Measurements from ENCODE around the gene FLT3LG. TPM values are rescaled to one million over a fixed set of nuclear protein-coding genes. Genes with fewer than 3 reads are reported as not detected.

Gene FLT3LG
- total and polyA plus RNA-seq, 9 of the 15 experiments (the other 6 are each of a cell fraction or from before 2014, with no cell fraction given): 0.31 to 6.4 (median 1.1) TPM

- TF ChIP-seq ZNF76 (CRISPR knock-in tag; IDR thresholded peaks at IDR 0.05; ENCODE audit: borderline replicate concordance): no peak
- TF ChIP-seq NR3C1 (CRISPR knock-in tag; IDR thresholded peaks at IDR 0.05): no peak
- no peak for TF ChIP-seq ZKSCAN3 (CRISPR knock-in tag; IDR thresholded peaks at IDR 0.05)
- TF ChIP-seq ZBTB11 (CRISPR knock-in tag; IDR thresholded peaks at IDR 0.05): no peak
- TF ChIP-seq ZNF707 (CRISPR knock-in tag; conservative IDR thresholded peaks at IDR 0.05): no peak
- no peak for TF ChIP-seq SMARCE1 (IDR thresholded peaks at IDR 0.05)
- no peak for TF ChIP-seq ZKSCAN1 (IDR thresholded peaks at IDR 0.05; ENCODE audit: low read depth, low read length)
- TF ChIP-seq HMG20B (CRISPR knock-in tag; IDR thresholded peaks at IDR 0.05): no peak
- TF ChIP-seq MCM3 (IDR thresholded peaks at IDR 0.05): no peak
- no peak for TF ChIP-seq ZNF165 (CRISPR knock-in tag; IDR thresholded peaks at IDR 0.05; ENCODE audit: borderline replicate concordance)
- TF ChIP-seq RBM15 (IDR thresholded peaks at IDR 0.05; ENCODE audit: insufficient read depth, low read length): no peak
- TF ChIP-seq NFATC3 (IDR thresholded peaks at IDR 0.05): no peak
- TF ChIP-seq BHLHE40 (IDR thresholded peaks at IDR 0.05; ENCODE audit: low read length): peak; percentile 37; the same call in 1 of the 2 replicates
- TF ChIP-seq CAMTA2 (CRISPR knock-in tag; conservative IDR thresholded peaks at IDR 0.05): no peak
- TF ChIP-seq CBX3 (IDR thresholded peaks at IDR 0.05; ENCODE audit: borderline replicate concordance in 1 of 2, low read length in 2 of 2): peak in 1 of 2 experiments; percentile 42; a peak in 1 of 3 replicates
- no peak for TF ChIP-seq TEAD2 (tag; IDR thresholded peaks at IDR 0.05)
- TF ChIP-seq, protein P1, sequence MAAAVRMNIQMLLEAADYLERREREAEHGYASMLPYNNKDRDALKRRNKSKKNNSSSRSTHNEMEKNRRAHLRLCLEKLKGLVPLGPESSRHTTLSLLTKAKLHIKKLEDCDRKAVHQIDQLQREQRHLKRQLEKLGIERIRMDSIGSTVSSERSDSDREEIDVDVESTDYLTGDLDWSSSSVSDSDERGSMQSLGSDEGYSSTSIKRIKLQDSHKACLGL (CRISPR knock-in tag; IDR thresholded peaks at IDR 0.05; ENCODE audit: borderline replicate concordance, poor library complexity, severe bottlenecking): no peak
- TF ChIP-seq JUN (IDR thresholded peaks at IDR 0.05; ENCODE audit: borderline replicate concordance, low read depth, low read length): 0 out of 2 replicates have a peak, but pooled peaks have one; percentile 17
- TF ChIP-seq JUN (CRISPR knock-in tag; IDR thresholded peaks at IDR 0.05; ENCODE audit: borderline replicate concordance): no peak
- TF ChIP-seq HDAC2 (IDR thresholded peaks at IDR 0.05): 0 out of 2 replicates have a peak, but pooled peaks have one; percentile 20
- no peak for TF ChIP-seq CBX2 (IDR thresholded peaks at IDR 0.05; ENCODE audit: insufficient read depth, low read length, poor library complexity, severe bottlenecking)
- TF ChIP-seq ELF2 (CRISPR knock-in tag; IDR thresholded peaks at IDR 0.05): no peak
- TF ChIP-seq ETV6 (IDR thresholded peaks at IDR 0.05; ENCODE audit: borderline replicate concordance in 1 of 2, low read depth in 2 of 2, low read length in 1 of 2): no peak
- TF ChIP-seq ETV6 (CRISPR knock-in tag; IDR thresholded peaks at IDR 0.05; ENCODE audit: borderline replicate concordance): 0 out of 2 replicates have a peak, but pooled peaks have one; percentile 18
- peak in 1 of 2 experiments; percentile 62; a peak in 2 of 4 replicates for TF ChIP-seq HDAC1 (IDR thresholded peaks at IDR 0.05)
- TF ChIP-seq GABPA (tag; conservative IDR thresholded peaks at IDR 0.05; ENCODE audit: low read depth): no peak
- TF ChIP-seq CC2D1A (IDR thresholded peaks at IDR 0.05): no peak
- no peak for TF ChIP-seq MTA2 (IDR thresholded peaks at IDR 0.05; ENCODE audit: low read depth)
Observed at GRCh38 chr19:49473868-49474541, at the start of gene FLT3LG (continued).
